Astrocyte (in vitro differentiated cells and primary cell): Measurements from ENCODE around the gene NFATC4. TPM values are rescaled to one million over a fixed set of nuclear protein-coding genes. Genes with fewer than 3 reads are reported as not detected.

ENCODE experiments used
- DNase-seq: peaks from one replicate; pipeline ENCODE4 v3.0.0-alpha.2; 2010; ENCODE audit warnings: low read depth
- FAIRE-seq: peaks from 2 replicates; lab custom pipeline; 2011; peaks lifted over from hg19 to GRCh38; lab: Jason Lieb, UNC
- H2AFZ ChIP-seq: 2 replicates; pipeline ENCODE4 v1.6.0; 2012; ENCODE audit warnings: low read depth, low read length, inconsistent platforms
- H3K27ac ChIP-seq: 2 replicates; pipeline ENCODE4 v1.5.1; 2011; ENCODE audit warnings: low read depth, low read length, inconsistent platforms
- H3K27me3 ChIP-seq: 2 replicates; pipeline ENCODE4 v1.6.0; 2011; ENCODE audit warnings: low read length, inconsistent platforms; ENCODE audit not compliant: insufficient read depth
- H3K36me3 ChIP-seq: 2 replicates; pipeline ENCODE4 v1.5.1; 2011; ENCODE audit warnings: low read length, inconsistent platforms; ENCODE audit not compliant: insufficient read depth
- H3K4me1 ChIP-seq: 2 replicates; pipeline ENCODE4 v1.5.1; 2011; ENCODE audit warnings: low read length, inconsistent platforms; ENCODE audit not compliant: insufficient read depth
- H3K4me2 ChIP-seq: 2 replicates; pipeline ENCODE4 v1.6.0; 2012; ENCODE audit warnings: low read length, inconsistent platforms
- H3K4me3 ChIP-seq: 2 replicates; pipeline ENCODE4 v1.5.1; 2011; ENCODE audit warnings: low read depth, mild to moderate bottlenecking, low read length, inconsistent platforms; ENCODE audit not compliant: insufficient read depth
- H3K79me2 ChIP-seq: 2 replicates; pipeline ENCODE4 v1.6.0; 2012; ENCODE audit warnings: mild to moderate bottlenecking, low read length, inconsistent platforms; ENCODE audit not compliant: insufficient read depth
- H3K9ac ChIP-seq: 2 replicates; pipeline ENCODE4 v1.6.0; 2012; ENCODE audit warnings: mild to moderate bottlenecking, low read length, inconsistent platforms
- H3K9me3 ChIP-seq: 2 replicates; pipeline ENCODE4 v1.5.1; 2012; ENCODE audit warnings: low read depth, mild to moderate bottlenecking, low read length, inconsistent platforms; ENCODE audit not compliant: insufficient read depth
- H4K20me1 ChIP-seq: 2 replicates; pipeline ENCODE4 v1.6.0; 2012; ENCODE audit warnings: low read length, inconsistent platforms; ENCODE audit not compliant: insufficient read depth
- H3K27ac Mint-ChIP-seq: one replicate; pipeline ENCODE4 v1.8.0; 2021; ENCODE audit warnings: mild to moderate bottlenecking, mixed read lengths; ENCODE audit not compliant: unreplicated experiment
- H3K27me3 Mint-ChIP-seq: one replicate; pipeline ENCODE4 v1.8.0; 2021; ENCODE audit warnings: low read depth, mixed read lengths; ENCODE audit not compliant: unreplicated experiment
- H3K36me3 Mint-ChIP-seq: one replicate; pipeline ENCODE4 v1.8.0; 2021; ENCODE audit warnings: low read depth, mixed read lengths; ENCODE audit not compliant: unreplicated experiment
- H3K4me1 Mint-ChIP-seq: one replicate; pipeline ENCODE4 v1.8.0; 2021; ENCODE audit warnings: low read depth, mixed read lengths; ENCODE audit not compliant: unreplicated experiment
- H3K4me3 Mint-ChIP-seq: one replicate; pipeline ENCODE4 v1.8.0; 2021; ENCODE audit warnings: mild to moderate bottlenecking, moderate library complexity, mixed read lengths; ENCODE audit not compliant: unreplicated experiment
- H3K9me3 Mint-ChIP-seq: one replicate; pipeline ENCODE4 v1.8.0; 2021; ENCODE audit warnings: mild to moderate bottlenecking, mixed read lengths; ENCODE audit not compliant: unreplicated experiment
- CTCF ChIP-seq: IDR thresholded peaks from 2 replicates; pipeline ENCODE4 v1.5.1; 2011; ENCODE audit warnings: low read depth, mild to moderate bottlenecking, inconsistent platforms, low read length, moderate library complexity; ENCODE audit not compliant: insufficient read depth
- EZH2 ChIP-seq: IDR thresholded peaks from 2 replicates; pipeline ENCODE4 v1.6.1; 2012; ENCODE audit warnings: mild to moderate bottlenecking, low read length, inconsistent platforms; ENCODE audit not compliant: insufficient read depth
- total RNA-seq: library from RNA; stranded (reverse); gene quantifications from 2 replicates; pipeline ENCODE4 v1.2.1, GENCODE V29; 2021

Gene NFATC4
- total RNA-seq, 1 donor from 2014 or later = 61.9 TPM

GRCh38 chr14:24335461-24336171 lies 32.4 kb upstream of the NFATC4 start:
- Histone ChIP-seq H3K4me1 (peaks cover 16% of the 10 kb centered on the region), H3K4me3 (no peak overlapping the region), H3K27ac (no peak overlapping the region), H3K79me2 (no peaks in the 10 kb centered on the region), H3K9ac (no peak overlapping the region), H3K4me2 (no peak overlapping the region), H3K36me3 (no peaks in the 10 kb centered on the region), H4K20me1 (no peaks in the 10 kb centered on the region), H3K9me3 (no peaks in the 10 kb centered on the region), H3K27me3 (peaks cover 64% of the 10 kb centered on the region), H2AFZ (no peak overlapping the region)
- TF ChIP-seq CTCF = no peak
- TF ChIP-seq EZH2 = no peak
- Mint-ChIP-seq H3K36me3 (peaks cover 2% of the 10 kb centered on the region), H3K27me3 (peaks cover 79% of the 10 kb centered on the region), H3K9me3 (peaks cover 10% of the 10 kb centered on the region), H3K27ac (no peak overlapping the region), H3K4me3 (peak overlapping the region; percentile 34), H3K4me1 (no peaks in the 10 kb centered on the region)
- FAIRE-seq (no peak), DNase-seq (no peak)

DNA sequence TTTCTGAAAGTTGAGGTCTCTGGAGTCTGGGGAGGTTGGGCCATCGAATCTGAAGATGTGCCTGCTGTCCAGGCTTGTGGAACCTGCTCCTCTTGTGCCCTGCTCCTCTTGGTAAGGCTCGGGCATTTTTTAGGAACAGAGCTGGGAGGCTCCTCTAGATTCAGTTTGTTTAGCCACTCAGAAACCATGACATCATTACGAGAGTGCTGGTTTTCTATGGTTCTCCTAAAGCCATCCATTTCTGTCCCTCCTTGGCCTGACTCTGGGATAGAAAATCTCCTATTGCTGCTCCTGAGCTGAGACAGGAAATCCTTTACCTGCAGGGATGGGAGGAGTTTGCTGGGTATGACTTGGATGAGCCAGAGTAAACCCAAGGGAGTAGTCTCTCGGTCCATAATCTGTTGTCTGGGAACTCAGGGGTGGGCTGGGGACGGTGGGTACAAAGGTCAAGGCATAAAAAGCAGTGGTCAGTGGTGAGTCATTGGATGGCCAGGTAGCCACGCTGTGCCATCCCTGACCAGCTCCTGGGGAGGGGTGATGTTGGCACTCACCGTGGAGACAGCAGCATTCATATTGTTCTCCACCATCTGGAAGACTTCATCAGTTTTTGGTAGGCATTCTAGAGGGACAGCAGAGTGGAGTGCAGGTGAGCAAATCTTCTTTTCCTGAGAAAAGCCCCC lies 30.7 kb upstream of the NFATC4 start:
- no peaks in the 10 kb centered on the region for H3K36me3 ChIP-seq
- H3K36me3 Mint-ChIP-seq = peaks cover 2% of the 10 kb centered on the region
- peaks cover 81% of the 10 kb centered on the region for H3K27me3 Mint-ChIP-seq
- no peak overlapping the region for H3K27ac ChIP-seq
- H3K4me1 Mint-ChIP-seq = no peaks in the 10 kb centered on the region
- no peak overlapping the region for H2AFZ ChIP-seq
- H3K4me3 ChIP-seq = no peak overlapping the region
- H3K9me3 Mint-ChIP-seq = peaks cover 10% of the 10 kb centered on the region
- no peak overlapping the region for H3K9ac ChIP-seq
- H3K4me3 Mint-ChIP-seq = no peak overlapping the region
- H3K27ac Mint-ChIP-seq = no peak overlapping the region
- H3K79me2 ChIP-seq = no peaks in the 10 kb centered on the region
- no peak overlapping the region for H3K4me2 ChIP-seq
- no peaks in the 10 kb centered on the region for H3K9me3 ChIP-seq
- H3K27me3 ChIP-seq = peaks cover 66% of the 10 kb centered on the region
- FAIRE-seq (no peak), DNase-seq (no peak)
- no peak for TF ChIP-seq CTCF
- no peak for TF ChIP-seq EZH2
- peaks cover 15% of the 10 kb centered on the region for H3K4me1 ChIP-seq
- H4K20me1 ChIP-seq = no peaks in the 10 kb centered on the region

DNA sequence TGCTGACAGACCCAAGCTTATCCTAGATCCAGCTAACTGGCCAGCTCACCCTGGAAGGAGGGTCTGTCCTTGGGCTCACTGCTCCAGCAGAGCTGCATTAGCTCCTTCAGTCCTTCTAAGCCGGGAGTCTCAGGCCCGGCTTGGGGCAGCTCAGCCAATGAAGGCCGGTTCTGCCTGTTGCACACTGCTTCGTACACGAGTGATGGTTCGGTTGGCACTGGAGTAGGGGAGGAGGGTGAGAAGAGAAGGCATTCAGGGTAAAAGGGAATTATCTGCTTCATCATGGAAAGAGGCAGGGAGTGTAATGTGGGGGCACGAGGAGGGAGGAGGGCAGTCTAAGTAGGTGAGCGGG lies 30.2 kb upstream of the NFATC4 start:
- FAIRE-seq (no peak), DNase-seq (no peak)
- H3K9me3 ChIP-seq = no peaks in the 10 kb centered on the region
- H3K36me3 Mint-ChIP-seq = peaks cover 2% of the 10 kb centered on the region
- H3K9ac ChIP-seq = no peak overlapping the region
- no peaks in the 10 kb centered on the region for H3K36me3 ChIP-seq
- H4K20me1 ChIP-seq = no peaks in the 10 kb centered on the region
- no peak overlapping the region for H2AFZ ChIP-seq
- peaks cover 10% of the 10 kb centered on the region for H3K9me3 Mint-ChIP-seq
- peaks cover 84% of the 10 kb centered on the region for H3K27me3 Mint-ChIP-seq
- H3K27ac ChIP-seq = no peak overlapping the region
- H3K27me3 ChIP-seq = peaks cover 64% of the 10 kb centered on the region
- TF ChIP-seq EZH2 = no peak
- TF ChIP-seq CTCF = no peak
- H3K79me2 ChIP-seq = no peaks in the 10 kb centered on the region
- H3K4me2 ChIP-seq = no peak overlapping the region
- H3K4me3 Mint-ChIP-seq = no peak overlapping the region
- H3K27ac Mint-ChIP-seq = no peak overlapping the region
- peaks cover 9% of the 10 kb centered on the region for H3K4me1 ChIP-seq
- H3K4me3 ChIP-seq = no peak overlapping the region
- H3K4me1 Mint-ChIP-seq = no peaks in the 10 kb centered on the region
